ENCODE measurements around the gene ZFPM1. TPM values are rescaled to one million over a fixed set of nuclear protein-coding genes. Genes with fewer than 3 reads are reported as not detected.
A peak's percentile ranks its signal among the peaks of the same experiment; 100 is the strongest.

The ZFPM1 gene
- total RNA-seq, 1 donor from 2014 or later: 5.6 TPM

DNA sequence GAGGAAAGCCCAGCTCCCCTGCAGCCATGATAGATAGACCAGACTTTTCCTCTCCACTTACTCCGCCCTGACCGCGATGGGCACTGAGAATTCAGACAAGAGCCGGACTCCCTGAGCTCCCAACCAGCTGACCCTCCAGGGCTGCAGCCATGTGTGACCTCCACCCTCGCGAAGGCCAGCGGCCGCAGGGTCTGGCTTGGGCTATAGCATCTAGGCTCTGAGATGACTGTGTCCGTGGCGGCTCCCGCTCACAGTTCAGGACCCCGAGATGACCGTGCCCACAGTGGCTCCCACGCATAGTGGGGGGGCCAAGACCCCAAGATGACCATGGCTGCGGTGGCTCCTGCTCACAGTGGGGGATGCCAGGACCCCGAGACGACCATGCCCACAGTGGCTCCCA lies 18.0 kb downstream of the ZFPM1 start:
- no peaks in the 10 kb centered on the region for H3K9me3 ChIP-seq
- intact Hi-C loops (cut with DNase I): no loop called here
- ATAC-seq (no peak), DNase-seq (no peak)
- H3K4me3 ChIP-seq: no peak overlapping the region
- no peak overlapping the region for H3K27ac ChIP-seq
- no peaks in the 10 kb centered on the region for H3K36me3 ChIP-seq
- no peaks in the 10 kb centered on the region for H3K27me3 ChIP-seq (ENCODE audit: low read depth)
- TF ChIP-seq, protein P1, sequence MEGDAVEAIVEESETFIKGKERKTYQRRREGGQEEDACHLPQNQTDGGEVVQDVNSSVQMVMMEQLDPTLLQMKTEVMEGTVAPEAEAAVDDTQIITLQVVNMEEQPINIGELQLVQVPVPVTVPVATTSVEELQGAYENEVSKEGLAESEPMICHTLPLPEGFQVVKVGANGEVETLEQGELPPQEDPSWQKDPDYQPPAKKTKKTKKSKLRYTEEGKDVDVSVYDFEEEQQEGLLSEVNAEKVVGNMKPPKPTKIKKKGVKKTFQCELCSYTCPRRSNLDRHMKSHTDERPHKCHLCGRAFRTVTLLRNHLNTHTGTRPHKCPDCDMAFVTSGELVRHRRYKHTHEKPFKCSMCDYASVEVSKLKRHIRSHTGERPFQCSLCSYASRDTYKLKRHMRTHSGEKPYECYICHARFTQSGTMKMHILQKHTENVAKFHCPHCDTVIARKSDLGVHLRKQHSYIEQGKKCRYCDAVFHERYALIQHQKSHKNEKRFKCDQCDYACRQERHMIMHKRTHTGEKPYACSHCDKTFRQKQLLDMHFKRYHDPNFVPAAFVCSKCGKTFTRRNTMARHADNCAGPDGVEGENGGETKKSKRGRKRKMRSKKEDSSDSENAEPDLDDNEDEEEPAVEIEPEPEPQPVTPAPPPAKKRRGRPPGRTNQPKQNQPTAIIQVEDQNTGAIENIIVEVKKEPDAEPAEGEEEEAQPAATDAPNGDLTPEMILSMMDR (IDR thresholded peaks at IDR 0.05): no peak
- H3K4me1 ChIP-seq: no peaks in the 10 kb centered on the region

GRCh38 chr16:88471575-88471974 lies 18.5 kb downstream of the ZFPM1 start:
- Histone ChIP-seq H3K36me3 (no peaks in the 10 kb centered on the region), H3K4me3 (no peak overlapping the region), H3K27ac (no peak overlapping the region), H3K9me3 (no peaks in the 10 kb centered on the region), H3K27me3 (ENCODE audit: low read depth) (no peaks in the 10 kb centered on the region), H3K4me1 (no peaks in the 10 kb centered on the region)
- ATAC-seq (no peak), DNase-seq (no peak)
- intact Hi-C loops (cut with DNase I): no loop called here
- TF ChIP-seq, protein P1 (IDR thresholded peaks at IDR 0.05): no peak

GRCh38 chr16:88472069-88472468 lies 19.0 kb downstream of the ZFPM1 start:
- DNase-seq (no peak), ATAC-seq (no peak)
- H3K27me3 ChIP-seq (ENCODE audit: low read depth): no peaks in the 10 kb centered on the region
- H3K9me3 ChIP-seq: no peaks in the 10 kb centered on the region
- H3K27ac ChIP-seq: no peak overlapping the region
- no peaks in the 10 kb centered on the region for H3K4me1 ChIP-seq
- intact Hi-C loops (cut with DNase I): no loop called here
- TF ChIP-seq, protein P1 (IDR thresholded peaks at IDR 0.05): no peak
- no peak overlapping the region for H3K4me3 ChIP-seq
- no peaks in the 10 kb centered on the region for H3K36me3 ChIP-seq

GRCh38 chr16:88472637-88473205 lies 19.6 kb downstream of the ZFPM1 start:
- ATAC-seq: no peak
- H3K27ac ChIP-seq: peak overlapping the region; percentile 31
- TF ChIP-seq, protein P1 (IDR thresholded peaks at IDR 0.05): no peak
- no peaks in the 10 kb centered on the region for H3K9me3 ChIP-seq
- no peaks in the 10 kb centered on the region for H3K4me1 ChIP-seq
- DNase-seq: no peak
- H3K4me3 ChIP-seq: no peak overlapping the region
- intact Hi-C loops (cut with DNase I): no loop called here
- no peaks in the 10 kb centered on the region for H3K27me3 ChIP-seq (ENCODE audit: low read depth)
- no peaks in the 10 kb centered on the region for H3K36me3 ChIP-seq

GRCh38 chr16:88473666-88474534 lies 20.8 kb downstream of the ZFPM1 start:
- ATAC-seq (peak in 1 of 2 donors; percentile 47), DNase-seq (no peak)
- Histone ChIP-seq H3K4me1 (no peaks in the 10 kb centered on the region), H3K36me3 (no peaks in the 10 kb centered on the region), H3K4me3 (peak overlapping the region; percentile 23), H3K27ac (peak overlapping the region; percentile 31), H3K9me3 (no peaks in the 10 kb centered on the region), H3K27me3 (ENCODE audit: low read depth) (no peaks in the 10 kb centered on the region)
- TF ChIP-seq, protein P1 (IDR thresholded peaks at IDR 0.05): no peak
- intact Hi-C loops (cut with DNase I): no loop called here

Data from lower lobe of right lung (tissue), 2 donors.